GM12892 (cell line): ENCODE data around the gene MXRA8.

Source experiments
- DNase-seq: peaks from one replicate; pipeline ENCODE4 v3.0.0; 2011; ENCODE audit not compliant: insufficient read length
- FAIRE-seq: peaks from 2 replicates; lab custom pipeline; 2011; peaks lifted over from hg19 to GRCh38; lab: Jason Lieb, UNC
- POLR2A ChIP-seq: IDR thresholded peaks from 2 replicates; pipeline ENCODE4 v1.6.1; 2011; ENCODE audit warnings: low read depth, low read length, control low read depth
- POLR2AphosphoS5 ChIP-seq: IDR thresholded peaks from 2 replicates; pipeline ENCODE4 v1.6.1; 2011; ENCODE audit warnings: low read depth, low read length, control low read depth
- TAF1 ChIP-seq: IDR thresholded peaks from 2 replicates; pipeline ENCODE4 v1.6.1; 2011; ENCODE audit warnings: low read depth, mild to moderate bottlenecking, control low read depth, low read length, borderline replicate concordance

Gene MXRA8

DNA sequence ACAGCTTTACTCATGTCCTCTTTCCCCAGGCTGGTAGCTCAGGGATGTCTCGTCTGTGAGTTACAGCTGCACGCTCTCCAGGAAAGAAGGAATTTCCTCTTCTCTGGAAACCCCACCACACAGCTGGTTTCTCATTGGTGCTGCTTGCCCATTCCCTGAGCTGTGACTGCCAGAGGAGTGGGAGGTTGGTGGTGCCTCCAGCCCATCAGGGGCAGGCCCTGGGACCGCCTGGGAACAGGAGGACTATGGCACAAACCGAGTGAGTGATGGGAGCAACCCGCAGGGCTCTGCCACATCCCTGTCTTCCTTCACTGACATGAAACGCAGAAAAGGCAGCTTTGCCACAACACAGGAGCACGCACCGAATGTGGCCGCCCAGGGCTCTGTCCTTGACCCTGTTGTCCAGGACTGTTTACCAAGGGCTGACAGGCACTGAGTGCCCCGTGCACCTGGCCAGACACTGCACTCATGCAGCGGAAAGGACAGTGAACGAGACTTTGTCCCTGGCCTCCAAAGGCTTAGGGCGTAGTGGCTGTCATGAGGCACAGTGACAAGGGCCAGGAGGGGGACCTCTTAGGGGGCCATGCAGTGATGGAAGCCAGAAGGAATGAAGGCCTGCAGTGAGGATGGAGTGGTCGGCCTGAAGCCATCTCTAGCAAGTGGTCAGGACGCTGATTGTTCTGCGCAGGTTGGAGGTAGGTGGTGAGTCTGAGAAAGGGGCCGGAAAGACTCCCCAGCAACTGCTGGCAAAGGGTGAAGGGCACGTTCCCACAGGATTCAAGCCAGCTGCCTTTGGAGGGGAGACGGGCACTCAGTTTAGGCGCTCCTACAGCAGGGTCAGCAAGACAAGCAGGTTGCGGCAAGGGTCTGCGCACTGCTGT, 42.5 kb upstream of the MXRA8 start:
- FAIRE-seq, result no peak
- DNase-seq, result no peak
- TF ChIP-seq TAF1 (no peak), POLR2AphosphoS5 (no peak), POLR2A (no peak; the same call in 1 of the 2 replicates)

DNA sequence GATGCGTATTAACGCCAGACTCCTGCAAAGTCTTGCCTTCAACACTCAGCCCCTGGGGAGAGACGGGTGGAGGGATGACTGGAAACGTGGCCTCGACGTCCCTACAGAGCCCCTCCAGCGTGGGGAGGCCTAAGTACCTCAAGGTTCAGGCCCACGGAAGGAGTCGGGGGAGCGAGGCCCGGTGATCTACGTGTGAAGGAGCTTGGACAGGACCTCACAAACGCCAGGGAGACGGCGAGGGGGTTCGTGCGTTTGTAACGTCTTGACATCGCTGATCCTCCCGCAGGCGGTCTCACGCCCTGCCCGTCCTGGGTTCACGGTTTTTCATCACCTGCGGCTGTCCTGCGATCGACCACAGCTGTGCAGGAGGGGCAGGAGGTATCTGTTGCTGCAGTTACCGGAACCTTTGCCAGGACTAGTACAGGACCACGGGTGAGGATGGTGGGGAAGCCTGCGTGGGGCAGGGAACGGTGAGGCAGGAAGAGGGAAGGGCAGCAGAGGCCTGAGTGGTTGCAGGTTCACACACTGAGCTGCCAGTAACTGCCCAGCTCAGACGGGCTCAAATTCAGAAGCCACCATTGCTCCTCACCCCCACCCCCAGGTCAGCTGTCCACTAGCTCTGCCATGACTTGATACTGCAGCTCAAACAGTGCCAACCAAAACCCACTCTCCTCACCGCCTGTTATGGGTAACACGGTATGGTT, 41.7 kb upstream of the MXRA8 start:
- peak; percentile 72 for TF ChIP-seq POLR2A
- no peak; the same call in 1 of the 2 replicates for TF ChIP-seq POLR2AphosphoS5
- DNase-seq (no peak), FAIRE-seq (no peak)

DNA sequence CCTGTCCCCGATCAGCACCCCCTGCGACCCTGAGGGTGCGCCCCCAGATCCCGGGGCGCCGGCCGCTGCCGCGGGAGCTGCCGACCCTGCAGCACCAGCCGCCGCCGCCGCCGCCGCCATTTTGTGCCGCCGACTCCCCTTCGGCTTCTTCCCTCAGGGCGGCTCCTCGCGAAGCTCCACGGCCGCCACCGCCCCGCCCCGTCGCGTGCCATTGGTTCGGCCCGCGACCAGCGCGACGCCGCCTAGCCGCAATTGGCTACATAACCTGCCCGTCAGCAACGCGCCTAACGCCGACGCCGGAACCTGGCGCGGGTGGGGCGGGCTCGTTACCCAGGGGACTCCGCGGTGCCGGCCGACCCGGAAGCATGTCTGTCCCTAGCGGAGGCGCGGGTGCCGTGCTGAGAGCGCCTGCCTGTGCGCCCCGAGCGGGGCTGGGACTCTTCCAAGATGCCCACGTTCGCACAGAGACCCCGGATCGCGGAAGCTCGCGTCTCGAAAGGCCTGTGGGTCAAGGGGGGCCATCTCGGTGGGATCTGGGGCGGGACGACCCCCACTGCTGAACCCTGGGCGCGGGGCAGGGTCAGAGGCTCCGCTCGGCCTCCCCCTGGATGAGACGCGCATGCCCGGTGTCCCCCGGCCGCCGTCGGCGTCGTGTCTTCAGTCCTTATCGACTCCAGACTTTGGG, 41.0 kb upstream of the MXRA8 start, which contains the start of gene CCNL2:
Gene CCNL2, minus strand, starts transcription at position 149 of the 685 bp plus-strand sequence. Its CDS starts 29 bp downstream, at position 120.
- FAIRE-seq (peak; percentile 96), DNase-seq (peak; percentile 98)
- TF ChIP-seq POLR2A (peak; percentile 90), POLR2AphosphoS5 (peak; percentile 83), TAF1 (peak; percentile 27; the same call in 1 of the 2 replicates)

DNA sequence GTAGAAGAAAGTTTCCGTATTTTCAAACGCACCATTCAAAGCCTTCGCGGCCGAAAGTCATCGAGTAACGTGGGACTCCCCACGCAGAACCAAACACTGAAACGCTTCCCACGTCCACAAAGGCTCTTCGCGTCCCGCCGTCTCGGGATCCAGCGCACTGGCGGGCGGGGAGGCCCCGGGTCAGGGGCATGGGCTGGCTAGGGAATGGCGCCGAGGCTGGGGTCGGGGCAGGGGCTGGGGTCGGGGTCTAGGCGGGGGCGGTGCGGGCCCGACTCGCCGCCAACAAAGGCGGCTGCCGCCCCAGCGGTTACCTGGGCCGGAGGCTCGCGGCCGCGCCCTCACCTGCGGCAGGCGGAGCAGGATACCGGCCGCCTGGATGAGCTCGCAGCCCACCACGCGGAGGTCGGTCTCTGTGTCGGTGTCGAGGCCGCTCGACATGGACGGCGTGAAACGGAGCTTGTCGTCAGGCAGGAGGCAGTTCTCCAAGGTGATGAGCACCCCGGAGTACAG, 40.4 kb upstream of the MXRA8 start:
- TF ChIP-seq POLR2A (no peak), TAF1 (no peak), POLR2AphosphoS5 (peak; percentile 53; the same call in 1 of the 2 replicates)
- FAIRE-seq, result no peak

DNA sequence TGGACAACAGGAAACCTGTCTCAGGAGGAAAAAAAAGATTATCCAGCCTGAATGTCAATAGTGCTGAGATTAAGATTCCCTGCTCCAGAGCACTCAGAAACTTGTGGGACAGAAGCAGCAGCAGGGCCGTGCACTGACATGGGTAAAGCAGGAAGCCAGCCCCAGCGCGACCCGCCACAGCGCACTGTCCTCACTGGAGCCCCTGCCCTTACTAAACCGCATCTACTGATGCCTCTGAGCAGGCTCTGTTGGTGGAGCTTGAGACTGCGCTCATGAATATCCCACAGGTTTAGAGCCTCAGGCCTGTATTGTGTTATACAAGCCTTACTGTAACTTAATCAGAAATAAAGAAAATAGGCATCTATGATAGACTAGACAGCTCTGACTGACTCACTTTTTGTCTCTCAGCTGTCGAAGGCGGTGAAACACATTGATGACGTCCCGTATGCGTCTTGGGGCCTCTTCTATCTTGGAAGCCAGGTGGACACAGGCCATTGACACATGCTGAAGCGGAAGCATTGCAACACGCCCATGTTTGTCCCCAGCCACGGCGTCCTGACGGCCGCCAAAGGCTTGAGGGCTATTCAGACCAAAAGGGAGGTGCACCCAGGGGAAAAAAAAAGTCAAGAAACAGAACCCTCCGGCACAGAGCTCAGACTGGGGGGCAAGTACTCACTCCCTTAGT, 39.6 kb upstream of the MXRA8 start:
- no peak for TF ChIP-seq TAF1
- TF ChIP-seq POLR2AphosphoS5, result no peak
- TF ChIP-seq POLR2A, result no peak
- FAIRE-seq (no peak), DNase-seq (no peak)

More for the DNA sequence above, 40.4 kb upstream of the MXRA8 start:
- no peak for DNase-seq

DNA sequence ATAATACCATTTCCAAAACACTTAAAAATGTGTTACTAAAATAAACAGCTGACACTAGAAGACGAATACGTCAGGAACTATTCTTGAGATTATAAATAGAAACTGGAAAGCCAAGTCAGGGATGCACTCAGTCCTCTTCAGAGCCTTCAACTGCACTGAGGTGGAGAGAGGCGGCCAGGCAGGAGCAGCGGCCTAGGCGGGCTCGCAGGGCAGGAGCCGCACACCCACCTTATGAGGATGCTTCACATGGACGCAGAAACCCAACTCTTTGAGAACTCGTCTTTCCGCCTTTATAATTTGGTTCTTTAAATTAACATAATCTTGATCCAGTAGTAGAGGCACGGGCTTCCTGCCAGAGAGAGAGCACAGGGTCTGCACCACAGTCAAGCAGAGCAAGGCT, 36.8 kb upstream of the MXRA8 start:
- no peak for TF ChIP-seq POLR2AphosphoS5
- TF ChIP-seq TAF1, result no peak
- TF ChIP-seq POLR2A, result no peak
- FAIRE-seq (no peak), DNase-seq (no peak)

DNA sequence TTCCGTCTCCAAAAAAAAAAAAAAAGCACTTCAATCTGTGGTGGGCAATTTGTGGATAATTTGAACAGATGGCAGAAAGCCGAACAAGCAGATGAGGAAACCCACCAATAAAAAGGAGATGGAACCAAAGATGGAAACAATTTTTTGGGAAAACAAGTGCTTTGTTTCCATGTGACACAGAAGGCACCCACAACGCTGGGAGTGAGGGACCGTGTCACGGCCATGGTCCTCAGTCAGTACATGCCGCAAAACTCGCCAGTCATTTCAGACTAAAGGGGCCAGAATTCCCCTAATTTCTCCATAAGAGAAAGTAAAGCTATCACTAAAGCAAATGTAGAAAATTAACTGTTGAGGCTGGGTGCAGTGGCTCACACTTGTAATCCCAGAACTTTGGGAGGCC, 35.8 kb upstream of the MXRA8 start:
- FAIRE-seq, result no peak

DNA sequence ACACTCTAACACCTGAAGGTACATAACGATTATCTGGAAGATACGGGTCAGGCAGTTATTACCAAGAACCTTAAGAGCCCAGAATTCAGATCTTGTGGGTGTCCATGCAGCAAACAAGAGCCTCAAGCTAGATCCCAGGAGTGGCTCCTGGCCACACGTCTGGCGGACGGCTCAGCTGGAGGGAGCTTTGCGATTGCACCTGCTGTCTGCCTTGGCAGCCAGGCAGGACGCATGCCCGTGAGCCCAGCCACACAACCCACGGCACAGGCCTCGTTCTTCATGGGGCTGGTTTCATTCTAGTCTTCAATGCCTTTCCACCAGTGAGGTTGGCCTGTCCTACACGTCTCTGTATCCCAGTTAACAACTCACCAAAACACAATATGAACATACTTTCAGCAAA, 35.1 kb upstream of the MXRA8 start:
- TF ChIP-seq TAF1 (no peak), POLR2A (peak; percentile 34)
- FAIRE-seq, result no peak
- no peak for DNase-seq

More for the DNA sequence above, 35.8 kb upstream of the MXRA8 start:
- TF ChIP-seq POLR2AphosphoS5 (no peak), POLR2A (no peak), TAF1 (no peak)
- DNase-seq, result no peak

DNA sequence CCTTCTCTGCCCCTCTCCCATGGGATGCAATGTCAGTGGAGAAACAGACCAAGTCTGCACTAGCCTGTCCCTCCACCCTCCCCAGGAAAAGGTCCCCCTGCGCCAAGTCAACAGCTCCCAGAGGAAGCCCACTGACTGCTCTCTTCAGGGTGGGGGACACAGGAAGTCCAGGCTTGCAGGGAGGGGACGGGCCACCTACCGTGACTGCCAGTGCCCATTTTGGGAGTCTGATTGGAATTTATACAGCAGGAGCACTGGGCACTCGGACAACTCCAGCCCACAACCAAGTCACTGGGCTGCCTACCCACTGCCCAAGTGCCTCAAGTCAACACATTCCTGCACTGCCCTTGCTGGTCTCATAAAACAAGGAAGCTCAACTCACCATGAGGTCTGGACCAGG, 34.7 kb upstream of the MXRA8 start:
- no peak for TF ChIP-seq POLR2AphosphoS5
- FAIRE-seq (no peak), DNase-seq (no peak)

DNA sequence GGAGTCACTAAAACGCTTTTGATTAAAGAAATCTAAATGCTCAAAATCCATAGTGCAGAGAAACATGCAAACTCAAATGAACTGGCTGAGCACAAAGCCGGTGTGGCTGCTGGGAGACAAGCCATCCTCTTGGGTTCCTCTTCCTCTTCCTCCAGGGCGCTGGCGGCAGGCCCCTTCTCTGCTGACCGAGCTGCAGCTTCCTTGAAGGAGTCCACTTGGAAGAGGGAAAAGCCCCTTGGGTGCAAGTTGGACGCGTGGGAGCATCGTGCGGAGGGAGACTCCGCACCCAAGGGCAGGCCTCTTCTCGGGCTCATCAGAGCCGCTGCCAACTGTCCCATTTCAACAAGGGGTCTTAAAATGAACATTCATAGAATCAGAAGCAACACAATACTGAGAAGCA, 32.9 kb upstream of the MXRA8 start:
- FAIRE-seq (no peak), DNase-seq (no peak)
- TF ChIP-seq POLR2AphosphoS5, result no peak
- TF ChIP-seq TAF1, result no peak
- TF ChIP-seq POLR2A, result no peak

DNA sequence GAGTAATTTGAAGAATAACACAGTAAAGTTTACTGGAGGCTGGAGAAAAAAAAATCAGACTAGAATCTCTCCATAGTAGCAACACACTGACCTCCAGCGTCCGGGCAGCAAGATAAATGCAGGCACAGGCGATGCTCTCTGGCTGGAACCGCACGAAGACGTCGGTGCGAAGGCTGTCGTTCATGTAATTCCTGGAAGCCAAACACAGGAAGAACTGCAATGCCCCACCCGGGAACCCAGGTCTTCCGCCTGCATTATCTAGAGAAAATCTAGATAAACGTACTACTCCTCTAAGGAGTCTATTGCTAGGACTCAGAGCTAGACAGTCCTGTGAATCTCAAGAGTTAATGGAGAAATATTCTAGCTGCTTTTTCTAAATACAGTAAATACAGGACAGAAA, 32.3 kb upstream of the MXRA8 start:
- TF ChIP-seq POLR2AphosphoS5, result no peak
- TF ChIP-seq POLR2A, result no peak
- TF ChIP-seq TAF1, result no peak
- FAIRE-seq, result no peak
- DNase-seq, result no peak
